Nephron (organoid): ENCODE data around the gene ASB1.
A peak's percentile ranks its signal among the peaks of the same experiment; 100 is the strongest.

Source experiments
- H3K27ac Mint-ChIP-seq, 3 experiments: 2 replicates each; pipeline ENCODE4 v1.8.0; 2020; ENCODE audit warnings: mixed read lengths in 3 of 3, mild to moderate bottlenecking in 2 of 3, moderate library complexity in 1 of 3
- H3K27me3 Mint-ChIP-seq: 2 replicates; pipeline ENCODE4 v1.8.0; 2021; ENCODE audit warnings: low read depth, mild to moderate bottlenecking, moderate library complexity, mixed read lengths
- H3K36me3 Mint-ChIP-seq: 2 replicates; pipeline ENCODE4 v1.8.0; 2020; ENCODE audit warnings: low read depth, mixed read lengths
- H3K4me1 Mint-ChIP-seq: 2 replicates; pipeline ENCODE4 v1.8.0; 2020; ENCODE audit warnings: mixed read lengths
- H3K4me3 Mint-ChIP-seq, 3 experiments: 2 replicates each; pipeline ENCODE4 v1.8.0; 2020; ENCODE audit warnings: mild to moderate bottlenecking in 3 of 3, mixed read lengths in 3 of 3, moderate library complexity in 2 of 3
- H3K9me3 Mint-ChIP-seq: 2 replicates; pipeline ENCODE4 v1.8.0; 2020; ENCODE audit warnings: mixed read lengths
- TF ChIP-seq, protein P1 (sequence below), 3 experiments: fragments of 200-600 bp; sonication (generic); IDR thresholded peaks; one replicate each; pipeline ENCODE4 v1.5.0; 2021; ENCODE audit warnings: antibody characterized with exemption in 3 of 3; ENCODE audit not compliant: unreplicated experiment in 3 of 3

Gene ASB1

GRCh38 chr2:238459081-238459629, 32.4 kb downstream of the ASB1 start:
- H3K4me1 Mint-ChIP-seq: peaks cover 45% of the 10 kb centered on the region

DNA sequence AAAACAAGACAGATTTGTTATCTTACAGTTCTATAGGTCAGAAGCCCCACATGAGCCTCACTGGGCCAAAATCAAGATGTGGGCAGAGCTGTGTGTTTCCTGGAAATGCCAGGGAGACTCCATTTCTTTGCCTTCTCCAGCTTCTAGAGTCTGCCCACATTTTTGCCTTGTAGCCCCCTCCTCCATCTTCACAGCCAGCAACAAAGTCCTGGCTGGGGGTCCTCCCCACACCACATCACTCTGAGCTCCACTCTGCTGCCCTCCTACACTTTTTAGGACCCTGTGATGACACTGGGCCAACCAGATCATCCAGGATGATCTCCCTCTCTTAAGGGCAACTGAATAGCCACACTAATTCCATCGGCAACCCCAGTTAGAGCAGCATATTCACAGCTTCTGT, 34.3 kb downstream of the ASB1 start:
- H3K36me3 Mint-ChIP-seq: peaks cover 3% of the 10 kb centered on the region
- peaks cover 3% of the 10 kb centered on the region for H3K27me3 Mint-ChIP-seq
- peaks cover 8% of the 10 kb centered on the region for H3K9me3 Mint-ChIP-seq
- H3K27ac Mint-ChIP-seq: peak overlapping the region; percentile 24 to 76 (median 58)
- H3K4me3 Mint-ChIP-seq: peak overlapping the region in 1 of 3 experiments; percentile 12
- TF ChIP-seq, protein P1, sequence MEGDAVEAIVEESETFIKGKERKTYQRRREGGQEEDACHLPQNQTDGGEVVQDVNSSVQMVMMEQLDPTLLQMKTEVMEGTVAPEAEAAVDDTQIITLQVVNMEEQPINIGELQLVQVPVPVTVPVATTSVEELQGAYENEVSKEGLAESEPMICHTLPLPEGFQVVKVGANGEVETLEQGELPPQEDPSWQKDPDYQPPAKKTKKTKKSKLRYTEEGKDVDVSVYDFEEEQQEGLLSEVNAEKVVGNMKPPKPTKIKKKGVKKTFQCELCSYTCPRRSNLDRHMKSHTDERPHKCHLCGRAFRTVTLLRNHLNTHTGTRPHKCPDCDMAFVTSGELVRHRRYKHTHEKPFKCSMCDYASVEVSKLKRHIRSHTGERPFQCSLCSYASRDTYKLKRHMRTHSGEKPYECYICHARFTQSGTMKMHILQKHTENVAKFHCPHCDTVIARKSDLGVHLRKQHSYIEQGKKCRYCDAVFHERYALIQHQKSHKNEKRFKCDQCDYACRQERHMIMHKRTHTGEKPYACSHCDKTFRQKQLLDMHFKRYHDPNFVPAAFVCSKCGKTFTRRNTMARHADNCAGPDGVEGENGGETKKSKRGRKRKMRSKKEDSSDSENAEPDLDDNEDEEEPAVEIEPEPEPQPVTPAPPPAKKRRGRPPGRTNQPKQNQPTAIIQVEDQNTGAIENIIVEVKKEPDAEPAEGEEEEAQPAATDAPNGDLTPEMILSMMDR (IDR thresholded peaks at IDR 0.05; ENCODE audit: unreplicated experiment in 3 of 3): no peak
- peaks cover 45% of the 10 kb centered on the region for H3K4me1 Mint-ChIP-seq

More at GRCh38 chr2:238459081-238459629, 32.4 kb downstream of the ASB1 start:
- H3K4me3 Mint-ChIP-seq: no peak overlapping the region
- TF ChIP-seq, protein P1 (IDR thresholded peaks at IDR 0.05; ENCODE audit: unreplicated experiment in 3 of 3): no peak
- peaks cover 5% of the 10 kb centered on the region for H3K36me3 Mint-ChIP-seq
- H3K9me3 Mint-ChIP-seq: peaks cover 14% of the 10 kb centered on the region
- H3K27me3 Mint-ChIP-seq: peaks cover 3% of the 10 kb centered on the region
- H3K27ac Mint-ChIP-seq: peak overlapping the region in 1 of 3 experiments; percentile 45

GRCh38 chr2:238461491-238461890, 34.8 kb downstream of the ASB1 start:
- Mint-ChIP-seq H3K4me1 (peaks cover 45% of the 10 kb centered on the region), H3K36me3 (peaks cover 4% of the 10 kb centered on the region), H3K27me3 (peaks cover 3% of the 10 kb centered on the region), H3K27ac (peak overlapping the region; percentile 24 to 76 (median 58)), H3K9me3 (peaks cover 3% of the 10 kb centered on the region), H3K4me3 (peak overlapping the region in 1 of 3 experiments; percentile 12)
- TF ChIP-seq, protein P1 (IDR thresholded peaks at IDR 0.05; ENCODE audit: unreplicated experiment in 3 of 3): no peak

- H3K27me3 Mint-ChIP-seq: peaks cover 3% of the 10 kb centered on the region
- H3K4me1 Mint-ChIP-seq: peaks cover 45% of the 10 kb centered on the region
- peaks cover 4% of the 10 kb centered on the region for H3K36me3 Mint-ChIP-seq
- H3K9me3 Mint-ChIP-seq: peaks cover under 1% of the 10 kb centered on the region
- H3K4me3 Mint-ChIP-seq: no peak overlapping the region
- H3K27ac Mint-ChIP-seq: no peak overlapping the region
- TF ChIP-seq, protein P1 (IDR thresholded peaks at IDR 0.05; ENCODE audit: unreplicated experiment in 3 of 3): no peak
Measured at GRCh38 chr2:238461916-238462315, 35.2 kb downstream of the ASB1 start.

GRCh38 chr2:238462782-238463396, 36.2 kb downstream of the ASB1 start:
- no peak overlapping the region for H3K4me3 Mint-ChIP-seq
- peaks cover 3% of the 10 kb centered on the region for H3K27me3 Mint-ChIP-seq
- H3K27ac Mint-ChIP-seq: no peak overlapping the region
- H3K9me3 Mint-ChIP-seq: peaks cover 2% of the 10 kb centered on the region
- TF ChIP-seq, protein P1 (IDR thresholded peaks at IDR 0.05; ENCODE audit: unreplicated experiment in 3 of 3): peak; percentile 33 to 46 (median 33)
- H3K36me3 Mint-ChIP-seq: peaks cover 4% of the 10 kb centered on the region
- H3K4me1 Mint-ChIP-seq: peaks cover 42% of the 10 kb centered on the region

DNA sequence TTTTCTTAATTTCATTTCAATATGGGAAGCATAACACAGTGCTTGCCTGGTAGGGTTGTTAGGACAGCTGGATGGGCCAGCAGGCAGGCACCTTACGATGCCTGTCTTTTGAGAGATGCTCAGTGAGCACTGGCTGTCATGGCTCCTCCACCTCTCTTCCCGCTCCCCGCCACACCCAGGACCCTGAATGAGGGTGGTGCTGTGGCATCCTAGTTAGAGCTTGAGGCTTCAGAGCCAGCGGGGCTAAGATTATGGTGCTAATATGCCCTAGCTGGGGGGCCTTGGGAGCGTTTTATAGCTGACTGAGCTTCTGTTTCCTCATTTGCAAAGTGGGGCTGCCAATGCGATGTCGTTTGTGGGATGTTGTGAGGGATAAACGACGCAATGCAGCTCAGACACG, 37.7 kb downstream of the ASB1 start:
- peaks cover 27% of the 10 kb centered on the region for H3K4me1 Mint-ChIP-seq
- H3K27me3 Mint-ChIP-seq: peaks cover 3% of the 10 kb centered on the region
- H3K27ac Mint-ChIP-seq: no peak overlapping the region
- TF ChIP-seq, protein P1 (IDR thresholded peaks at IDR 0.05; ENCODE audit: unreplicated experiment in 3 of 3): no peak
- H3K9me3 Mint-ChIP-seq: peaks cover 9% of the 10 kb centered on the region
- H3K4me3 Mint-ChIP-seq: no peak overlapping the region
- peaks cover 12% of the 10 kb centered on the region for H3K36me3 Mint-ChIP-seq
